Measurements from ENCODE around the gene PMM2.
"Not testable (repeated sequence)": the region's sequence is repeated elsewhere in the genome, so short reads cannot be mapped to it uniquely, and the experiment has no call there.

DNA sequence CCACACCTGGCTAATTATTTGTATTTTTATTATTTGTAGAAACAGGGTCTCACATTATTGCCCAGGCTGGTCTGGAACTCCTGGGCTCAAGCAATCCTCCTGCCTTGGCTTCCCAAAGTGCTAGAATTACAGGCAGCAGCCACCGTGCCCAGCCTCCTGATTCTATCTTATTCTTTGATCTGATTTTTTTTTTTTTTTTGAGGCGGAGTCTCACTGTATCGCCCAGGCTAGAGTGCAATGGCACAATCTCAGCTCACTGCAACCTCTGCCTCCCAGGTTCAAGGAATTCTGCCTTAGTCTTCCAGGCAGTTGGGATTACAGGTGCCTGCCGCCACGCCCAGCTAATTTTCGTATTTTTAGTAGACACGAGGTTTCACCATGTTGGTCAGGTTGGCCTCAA is 77.7 kb downstream of the PMM2 start:
- TF ChIP-seq, protein P1, sequence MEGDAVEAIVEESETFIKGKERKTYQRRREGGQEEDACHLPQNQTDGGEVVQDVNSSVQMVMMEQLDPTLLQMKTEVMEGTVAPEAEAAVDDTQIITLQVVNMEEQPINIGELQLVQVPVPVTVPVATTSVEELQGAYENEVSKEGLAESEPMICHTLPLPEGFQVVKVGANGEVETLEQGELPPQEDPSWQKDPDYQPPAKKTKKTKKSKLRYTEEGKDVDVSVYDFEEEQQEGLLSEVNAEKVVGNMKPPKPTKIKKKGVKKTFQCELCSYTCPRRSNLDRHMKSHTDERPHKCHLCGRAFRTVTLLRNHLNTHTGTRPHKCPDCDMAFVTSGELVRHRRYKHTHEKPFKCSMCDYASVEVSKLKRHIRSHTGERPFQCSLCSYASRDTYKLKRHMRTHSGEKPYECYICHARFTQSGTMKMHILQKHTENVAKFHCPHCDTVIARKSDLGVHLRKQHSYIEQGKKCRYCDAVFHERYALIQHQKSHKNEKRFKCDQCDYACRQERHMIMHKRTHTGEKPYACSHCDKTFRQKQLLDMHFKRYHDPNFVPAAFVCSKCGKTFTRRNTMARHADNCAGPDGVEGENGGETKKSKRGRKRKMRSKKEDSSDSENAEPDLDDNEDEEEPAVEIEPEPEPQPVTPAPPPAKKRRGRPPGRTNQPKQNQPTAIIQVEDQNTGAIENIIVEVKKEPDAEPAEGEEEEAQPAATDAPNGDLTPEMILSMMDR (IDR thresholded peaks at IDR 0.05): not testable (repeated sequence)
- TF ChIP-seq POLR2AphosphoS5 (IDR thresholded peaks at IDR 0.05; ENCODE audit: low read depth, low read length); SIN3A (IDR thresholded peaks at IDR 0.05; ENCODE audit: borderline replicate concordance, insufficient read depth, low read depth, low read length): not testable (repeated sequence)
- TF ChIP-seq, protein P2, sequence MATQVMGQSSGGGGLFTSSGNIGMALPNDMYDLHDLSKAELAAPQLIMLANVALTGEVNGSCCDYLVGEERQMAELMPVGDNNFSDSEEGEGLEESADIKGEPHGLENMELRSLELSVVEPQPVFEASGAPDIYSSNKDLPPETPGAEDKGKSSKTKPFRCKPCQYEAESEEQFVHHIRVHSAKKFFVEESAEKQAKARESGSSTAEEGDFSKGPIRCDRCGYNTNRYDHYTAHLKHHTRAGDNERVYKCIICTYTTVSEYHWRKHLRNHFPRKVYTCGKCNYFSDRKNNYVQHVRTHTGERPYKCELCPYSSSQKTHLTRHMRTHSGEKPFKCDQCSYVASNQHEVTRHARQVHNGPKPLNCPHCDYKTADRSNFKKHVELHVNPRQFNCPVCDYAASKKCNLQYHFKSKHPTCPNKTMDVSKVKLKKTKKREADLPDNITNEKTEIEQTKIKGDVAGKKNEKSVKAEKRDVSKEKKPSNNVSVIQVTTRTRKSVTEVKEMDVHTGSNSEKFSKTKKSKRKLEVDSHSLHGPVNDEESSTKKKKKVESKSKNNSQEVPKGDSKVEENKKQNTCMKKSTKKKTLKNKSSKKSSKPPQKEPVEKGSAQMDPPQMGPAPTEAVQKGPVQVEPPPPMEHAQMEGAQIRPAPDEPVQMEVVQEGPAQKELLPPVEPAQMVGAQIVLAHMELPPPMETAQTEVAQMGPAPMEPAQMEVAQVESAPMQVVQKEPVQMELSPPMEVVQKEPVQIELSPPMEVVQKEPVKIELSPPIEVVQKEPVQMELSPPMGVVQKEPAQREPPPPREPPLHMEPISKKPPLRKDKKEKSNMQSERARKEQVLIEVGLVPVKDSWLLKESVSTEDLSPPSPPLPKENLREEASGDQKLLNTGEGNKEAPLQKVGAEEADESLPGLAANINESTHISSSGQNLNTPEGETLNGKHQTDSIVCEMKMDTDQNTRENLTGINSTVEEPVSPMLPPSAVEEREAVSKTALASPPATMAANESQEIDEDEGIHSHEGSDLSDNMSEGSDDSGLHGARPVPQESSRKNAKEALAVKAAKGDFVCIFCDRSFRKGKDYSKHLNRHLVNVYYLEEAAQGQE (IDR thresholded peaks at IDR 0.05; ENCODE audit: insufficient read depth in 1 of 2, low read depth in 2 of 2, low read length in 1 of 2): not testable (repeated sequence)
